ENCODE results near the gene CGNL1.

- TF ChIP-seq CTCF (IDR thresholded peaks at IDR 0.05; ENCODE audit: insufficient read depth, low read depth, low read length): no peak
- TF ChIP-seq EZH2 (IDR thresholded peaks at IDR 0.05; ENCODE audit: insufficient read depth, low read length): no peak
Observed at GRCh38 chr15:57443486-57443885, 67.2 kb downstream of the CGNL1 start.

All from astrocyte (in vitro differentiated cells and primary cell).